IMR-90 (cell line): ENCODE data around the gene TMEM81. TPM values are rescaled to one million over a fixed set of nuclear protein-coding genes. Genes with fewer than 3 reads are reported as not detected.
A peak's percentile ranks its signal among the peaks of the same experiment; 100 is the strongest.

ENCODE experiments used
- CEBPB ChIP-seq: IDR thresholded peaks from 2 replicates; pipeline ENCODE4 v1.6.1; 2012; ENCODE audit warnings: low read depth, low read length, improper control_type of control experiment
- CHD1 ChIP-seq: IDR thresholded peaks from 2 replicates; pipeline ENCODE4 v1.6.1; 2012; ENCODE audit warnings: low read depth, low read length, improper control_type of control experiment
- CTCF ChIP-seq: conservative IDR thresholded peaks from 2 replicates; pipeline ENCODE4 v1.5.1; 2012; ENCODE audit warnings: mild to moderate bottlenecking, low read depth, low read length, improper control_type of control experiment
- MAFK ChIP-seq: IDR thresholded peaks from 2 replicates; pipeline ENCODE4 v1.6.1; 2012; ENCODE audit warnings: low read depth, low read length, improper control_type of control experiment
- polyA plus RNA-seq, 3 experiments: library from polyadenylated mRNA; depleted of rRNA; stranded (reverse); fragments of >200 nt; gene quantifications; 2 replicates each; pipeline ENCODE4 v1.2.3, GENCODE V29; 2012; ENCODE audit warnings: low replicate concordance in 1 of 3
- total RNA-seq: library from RNA; depleted of rRNA; stranded (reverse); fragments of >200 nt; gene quantifications from 2 replicates; pipeline ENCODE4 v1.2.3, GENCODE V29; 2012

TMEM81 gene
- total and polyA plus RNA-seq, 2 of the 4 experiments (the other 2 are of a cell fraction) = 1.5 to 1.8 TPM

- TF ChIP-seq CTCF (peak; percentile 89), CEBPB (peak; percentile 34; the same call in 1 of the 2 replicates), CHD1 (0 out of 2 replicates have a peak, but pooled peaks have one; percentile 52), MAFK (no peak)
These were observed 37.6 kb upstream of the TMEM81 start, which contains the start of gene RBBP5 (continued) for GRCh38 chr1:205121660-205122488.
